OCI-M2 (cell line): ENCODE data around the gene PTCD3.

Experiments
- DNase-seq: peaks from one replicate; lab custom pipeline; 2025; ENCODE audit not compliant: unreplicated experiment; lab: John Stamatoyannopoulos, UW

The PTCD3 gene

DNA sequence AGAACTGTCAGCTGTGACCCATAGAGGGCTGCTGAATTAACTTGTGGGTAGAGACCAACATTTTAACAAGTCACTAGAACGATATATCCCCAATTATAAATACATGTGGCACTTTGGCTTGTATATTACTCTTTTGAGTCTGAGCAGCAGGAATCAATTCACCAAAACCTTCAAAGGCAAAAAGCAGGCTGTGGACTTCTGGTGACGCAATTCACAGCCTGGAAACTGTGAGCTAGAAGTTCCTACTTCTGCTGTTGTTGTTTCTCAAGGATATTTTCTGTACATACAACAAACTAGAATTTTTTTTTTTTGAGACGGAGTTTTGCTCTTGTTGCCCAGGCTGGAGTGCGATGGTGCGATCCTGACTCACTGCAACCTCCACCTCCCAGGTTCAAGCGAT is 37.3 kb downstream of the PTCD3 start:
- DNase-seq: no peak

DNA sequence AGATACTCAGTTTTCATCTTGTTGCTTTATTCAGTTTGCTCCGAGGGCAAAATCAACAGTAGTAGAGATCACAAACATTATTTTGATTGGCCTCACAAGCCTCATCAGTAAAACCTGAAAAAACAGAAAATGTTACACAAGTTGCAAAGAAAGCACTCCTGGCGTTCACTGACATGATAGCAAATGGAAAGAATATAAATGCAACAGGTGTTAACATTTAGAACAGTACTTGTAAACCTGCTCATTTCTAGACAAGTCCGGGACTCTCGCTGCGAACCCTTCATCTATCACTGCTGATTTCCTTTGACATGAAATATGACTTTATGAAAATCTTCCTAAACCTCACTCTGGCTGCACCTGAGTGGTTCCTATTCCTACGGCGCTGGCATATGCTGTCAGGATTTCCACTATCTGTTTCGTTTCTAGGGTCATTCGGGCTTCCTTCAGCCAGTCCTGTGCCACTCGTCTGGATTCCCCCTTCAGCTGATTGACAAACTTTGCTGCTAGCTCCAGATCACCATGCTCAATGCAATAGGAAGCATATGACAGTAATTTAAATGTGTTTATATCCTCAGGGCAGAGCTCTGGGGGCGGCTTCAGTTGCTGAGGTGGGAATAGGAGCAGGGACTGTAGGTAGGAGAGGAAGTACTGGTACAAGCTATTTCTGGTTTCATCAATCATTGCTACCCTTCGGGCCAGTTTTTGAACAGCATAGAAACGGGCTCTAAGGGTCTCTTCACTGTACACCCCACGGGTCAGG is 38.1 kb downstream of the PTCD3 start:
- no peak for DNase-seq

DNA sequence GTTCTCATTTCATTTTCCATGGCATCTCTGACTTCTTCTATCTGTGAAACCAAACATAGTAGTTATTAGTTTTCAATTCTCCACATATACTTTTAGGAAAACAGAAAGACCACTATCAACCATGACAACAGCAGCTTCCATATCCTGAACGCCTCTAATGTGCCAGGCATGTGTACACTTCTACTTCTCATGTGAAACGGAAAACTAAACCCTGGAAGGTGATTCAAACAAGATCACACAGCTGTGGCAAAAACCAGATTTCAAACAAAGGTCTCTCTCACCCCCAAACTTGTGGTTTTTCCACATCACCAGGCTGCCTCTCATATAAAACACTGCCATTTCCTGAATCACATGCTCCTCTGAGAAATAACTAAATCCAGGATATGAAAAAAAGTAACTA is 41.8 kb downstream of the PTCD3 start:
- DNase-seq: no peak

DNA sequence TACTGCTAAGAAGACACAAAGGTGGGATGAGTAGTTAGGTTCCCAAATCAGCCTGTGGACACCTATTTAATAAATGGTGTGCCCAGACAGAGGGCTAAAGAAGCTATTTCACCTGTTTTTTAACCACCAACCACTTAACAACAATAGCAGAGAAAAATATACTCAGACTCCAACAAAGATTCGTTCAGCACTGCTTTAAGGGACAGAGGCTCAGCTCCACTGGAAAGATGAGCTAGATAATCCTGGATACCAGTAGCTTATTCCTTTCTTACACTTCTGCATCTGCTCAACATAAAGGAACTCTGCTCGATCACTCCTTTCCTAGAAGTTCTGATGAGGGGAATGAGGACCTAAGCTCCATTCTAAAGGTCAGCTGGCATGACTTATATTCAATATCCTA is 44.5 kb downstream of the PTCD3 start:
- no peak for DNase-seq

DNA sequence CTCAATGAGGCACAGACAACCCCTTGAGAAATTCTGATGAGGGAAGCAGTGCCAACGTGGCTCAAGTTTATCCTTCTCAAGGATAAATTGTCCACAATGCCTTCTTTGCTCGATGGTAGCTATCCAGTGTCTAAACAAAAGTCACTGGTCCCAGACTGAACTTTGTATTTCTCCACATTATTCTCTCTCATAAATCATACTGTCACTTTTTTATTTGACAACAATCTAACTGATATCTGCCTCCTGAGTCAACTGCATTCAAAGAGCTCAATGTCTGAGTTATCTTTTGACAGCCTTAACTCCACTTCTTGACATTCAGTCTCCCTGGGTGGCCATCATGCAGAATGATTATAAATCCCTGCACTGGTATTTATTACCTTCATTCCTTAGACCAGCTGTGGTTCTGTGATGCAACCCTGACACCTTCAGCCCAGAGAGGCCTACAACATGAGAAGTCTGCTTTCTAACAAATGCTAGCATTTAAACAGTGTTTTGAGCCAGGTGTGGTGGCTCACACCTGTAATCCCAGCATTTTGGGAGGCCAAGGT is 51.0 kb downstream of the PTCD3 start:
- DNase-seq: no peak

DNA sequence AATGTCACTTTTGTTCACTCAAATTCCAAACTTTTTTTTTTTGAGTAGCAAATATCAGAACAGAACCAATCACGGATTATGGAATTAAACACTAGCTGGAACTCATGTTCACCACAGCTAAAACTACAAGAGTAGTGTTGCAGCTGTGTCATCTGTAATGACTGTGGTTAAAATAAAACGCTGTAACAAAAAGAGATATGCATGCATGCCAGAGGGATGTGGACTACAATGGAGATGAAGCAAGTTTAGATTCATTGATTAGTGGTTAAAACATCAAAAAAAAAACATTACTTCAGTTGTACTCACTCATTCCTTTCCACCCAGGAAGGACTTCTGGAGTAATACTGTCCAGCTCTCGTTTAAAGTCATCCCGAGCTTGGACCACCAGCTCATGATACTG is 52.3 kb downstream of the PTCD3 start:
- no peak for DNase-seq

DNA sequence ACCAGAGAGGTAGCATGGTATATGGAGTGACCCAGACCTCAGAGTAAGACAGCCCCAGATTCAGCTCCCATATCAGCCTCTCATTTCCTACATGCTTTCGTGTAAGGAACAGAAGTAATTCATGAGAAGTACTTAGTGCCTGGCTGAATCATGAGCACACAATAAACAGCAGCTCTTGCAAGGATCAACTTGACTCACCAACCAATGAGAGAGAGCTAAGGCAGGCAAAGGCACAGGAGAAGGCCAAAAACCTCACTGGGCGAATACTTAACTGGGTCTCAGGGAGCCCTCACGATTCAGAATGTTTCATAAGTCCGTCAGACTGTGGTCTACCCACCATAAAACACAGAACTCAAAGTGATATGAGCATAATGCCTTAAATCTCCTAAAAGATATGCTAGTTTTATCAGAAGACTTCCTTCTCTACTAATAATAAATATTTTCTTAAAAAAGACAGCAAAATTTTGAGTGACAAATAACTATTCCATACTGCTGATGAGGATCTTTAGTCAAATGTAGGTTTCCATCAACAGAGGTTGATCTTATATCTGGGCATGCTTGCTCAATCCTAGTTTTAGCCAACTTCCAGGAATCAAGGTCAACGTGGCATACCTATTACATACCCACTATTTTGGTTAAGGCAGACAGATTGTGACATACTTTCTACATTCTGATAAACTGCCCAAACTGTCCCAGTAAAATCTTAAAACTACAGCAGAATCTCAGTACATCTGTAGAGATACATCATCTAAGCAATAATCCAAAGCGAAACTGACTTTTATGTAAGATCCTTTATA is 54.3 kb downstream of the PTCD3 start:
- no peak for DNase-seq

DNA sequence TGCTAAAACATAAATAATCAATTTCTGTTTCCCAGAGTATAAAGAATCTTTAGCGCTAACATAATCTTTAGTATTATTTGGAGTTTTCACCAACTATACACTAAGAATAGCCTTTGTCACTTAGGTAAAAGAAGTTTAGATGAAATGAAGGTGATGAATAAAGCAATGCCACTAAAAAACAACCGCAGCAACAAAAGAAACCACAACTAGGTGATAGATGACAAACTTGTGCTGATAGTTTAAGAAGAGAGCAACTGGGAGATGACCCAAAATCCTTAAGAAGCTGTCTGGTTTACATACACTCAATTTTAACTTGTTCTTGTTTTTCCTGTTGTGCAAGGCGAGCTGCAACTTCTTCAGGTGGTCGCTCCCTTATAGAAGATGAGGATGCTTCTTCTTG is 64.4 kb downstream of the PTCD3 start:
- no peak for DNase-seq

DNA sequence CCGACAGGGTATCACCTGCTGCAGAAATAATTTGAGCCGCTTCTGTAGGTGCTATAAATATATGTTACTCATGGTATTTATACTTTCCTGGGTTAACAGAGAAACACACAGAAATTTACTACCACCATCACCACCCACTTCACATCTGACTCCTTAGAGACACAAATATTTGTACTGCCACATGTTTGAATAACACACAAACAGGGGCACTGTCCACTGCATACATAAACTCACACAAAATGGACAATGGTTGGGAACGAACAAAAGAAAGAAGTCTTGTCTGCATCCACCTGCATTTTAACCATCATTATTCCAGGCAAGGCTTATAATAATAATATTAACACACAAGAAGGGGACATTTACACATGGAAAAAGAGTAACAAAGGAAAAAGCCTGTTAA is 65.3 kb downstream of the PTCD3 start:
- no peak for DNase-seq

DNA sequence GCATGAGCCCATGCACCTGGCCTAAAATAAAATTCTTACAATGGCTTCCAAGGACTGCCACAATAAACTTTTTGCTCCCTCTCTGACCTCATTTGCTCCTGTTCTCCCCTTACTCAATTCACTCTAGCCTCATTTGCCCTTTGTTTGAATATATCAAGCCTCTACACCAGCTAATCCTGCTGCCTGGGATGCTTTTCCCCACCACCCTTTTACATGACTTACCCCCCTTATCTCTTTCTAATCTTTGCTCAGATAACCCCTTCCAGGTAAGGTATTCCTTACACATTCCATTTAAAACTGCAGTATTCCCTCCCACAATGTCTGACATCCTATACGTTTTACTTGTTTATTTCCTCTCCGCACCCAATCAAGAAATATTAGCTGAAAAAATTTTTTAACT is 66.6 kb downstream of the PTCD3 start:
- no peak for DNase-seq

DNA sequence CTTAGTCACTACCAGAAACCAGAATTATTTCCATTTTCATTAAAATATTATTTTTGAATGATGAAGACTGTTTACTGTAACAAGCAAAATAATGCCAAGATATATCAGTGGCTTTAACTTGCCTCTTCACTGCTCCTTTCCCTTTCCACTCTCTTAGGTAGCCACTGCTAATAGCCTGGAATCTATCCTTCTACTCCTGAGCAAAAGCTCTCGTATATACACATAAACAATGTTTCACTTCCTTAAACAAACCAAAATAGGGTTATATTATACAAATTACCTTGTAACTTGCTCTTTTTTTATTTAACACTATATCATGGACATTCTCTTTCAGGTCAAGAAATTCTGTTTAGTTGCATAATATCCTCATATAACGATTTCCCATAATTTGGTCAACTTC is 68.4 kb downstream of the PTCD3 start:
- DNase-seq: no peak

DNA sequence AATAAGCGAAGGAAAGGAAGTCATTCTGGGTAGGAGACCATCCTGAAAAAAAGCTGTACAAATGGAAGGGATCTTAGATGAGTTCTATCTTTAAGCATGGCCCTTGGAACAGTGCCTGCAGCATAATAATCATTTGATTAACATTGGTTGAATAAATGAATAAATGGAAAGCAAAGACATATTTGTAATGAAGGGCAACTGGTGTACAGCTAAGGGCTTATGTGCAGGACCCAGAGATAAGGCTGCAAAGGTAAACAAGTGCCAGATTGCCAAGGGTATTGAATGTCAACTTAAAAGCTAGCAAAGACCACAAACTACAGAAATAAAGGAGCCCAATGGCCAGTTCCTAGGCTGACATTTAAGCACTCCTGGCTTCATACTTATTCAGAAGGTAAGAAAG is 69.8 kb downstream of the PTCD3 start:
- DNase-seq: no peak

DNA sequence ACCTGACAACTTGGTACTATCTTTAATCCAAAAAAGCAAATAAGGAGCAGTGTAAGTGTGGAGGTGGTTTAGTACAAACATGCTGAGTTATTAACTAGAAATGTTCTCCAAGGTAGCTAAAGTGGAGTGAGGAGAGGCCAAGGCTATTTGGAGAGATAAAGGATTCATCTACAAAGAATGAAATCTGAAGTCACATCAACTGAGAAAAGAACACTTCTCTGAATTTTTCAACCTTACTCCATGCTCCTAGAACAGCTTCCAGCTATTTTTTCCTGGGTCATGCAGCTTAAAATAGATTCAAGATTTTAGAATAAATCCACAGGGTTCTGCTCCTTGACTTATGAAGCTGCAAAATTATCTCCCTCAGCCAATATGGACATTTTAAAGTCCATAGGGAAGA is 70.6 kb downstream of the PTCD3 start:
- no peak for DNase-seq

DNA sequence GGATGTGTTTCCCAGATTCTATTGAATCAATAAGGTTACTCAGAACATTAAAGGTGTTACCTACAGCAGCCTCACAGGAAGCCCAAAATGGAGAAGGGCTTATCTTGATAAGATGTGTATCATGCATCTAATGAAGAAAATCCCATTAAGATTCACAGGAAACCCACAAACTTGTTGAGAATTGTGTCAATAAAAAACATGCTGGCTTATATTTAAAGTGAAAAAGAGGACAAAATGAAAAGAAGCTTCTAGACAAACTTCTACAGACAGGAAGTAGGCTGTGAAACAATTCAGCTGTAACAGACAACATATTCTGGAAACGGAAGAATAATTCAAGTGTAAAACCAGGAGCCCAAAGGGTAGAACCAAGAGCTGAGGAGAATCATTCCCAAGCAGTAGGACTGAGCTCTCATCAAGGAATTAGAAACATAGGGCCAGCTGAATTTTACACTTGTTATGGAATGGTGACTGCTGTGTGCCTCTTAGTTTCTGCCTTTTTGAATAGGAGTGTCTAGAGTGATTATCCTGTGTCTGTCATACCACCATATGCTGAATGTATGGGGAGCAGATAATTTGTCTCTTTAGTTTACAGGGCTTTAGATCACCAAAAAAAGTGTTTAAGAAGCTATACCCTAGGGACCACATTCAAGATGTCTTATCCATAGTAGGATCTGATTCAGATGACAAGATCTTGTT is 79.6 kb downstream of the PTCD3 start:
- DNase-seq: no peak

DNA sequence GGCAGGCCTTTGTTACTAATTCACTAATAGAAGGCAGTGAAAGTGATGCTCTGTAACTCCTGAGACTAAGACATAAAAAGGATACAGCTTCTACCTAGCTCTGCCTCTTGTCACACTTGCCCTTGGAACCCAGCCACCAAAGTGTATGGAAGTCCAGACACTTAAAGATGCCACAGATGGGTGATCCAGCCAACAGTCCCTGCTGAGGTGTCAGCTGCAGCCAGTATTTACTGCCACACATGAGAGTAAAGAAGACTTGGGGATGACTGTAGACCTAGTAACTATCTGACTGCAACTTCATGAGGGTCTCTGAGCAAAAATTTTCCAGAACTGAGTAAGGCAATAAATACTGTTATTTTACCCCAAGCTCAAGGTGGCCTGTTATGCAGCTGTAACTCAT is 80.4 kb downstream of the PTCD3 start:
- DNase-seq: no peak

DNA sequence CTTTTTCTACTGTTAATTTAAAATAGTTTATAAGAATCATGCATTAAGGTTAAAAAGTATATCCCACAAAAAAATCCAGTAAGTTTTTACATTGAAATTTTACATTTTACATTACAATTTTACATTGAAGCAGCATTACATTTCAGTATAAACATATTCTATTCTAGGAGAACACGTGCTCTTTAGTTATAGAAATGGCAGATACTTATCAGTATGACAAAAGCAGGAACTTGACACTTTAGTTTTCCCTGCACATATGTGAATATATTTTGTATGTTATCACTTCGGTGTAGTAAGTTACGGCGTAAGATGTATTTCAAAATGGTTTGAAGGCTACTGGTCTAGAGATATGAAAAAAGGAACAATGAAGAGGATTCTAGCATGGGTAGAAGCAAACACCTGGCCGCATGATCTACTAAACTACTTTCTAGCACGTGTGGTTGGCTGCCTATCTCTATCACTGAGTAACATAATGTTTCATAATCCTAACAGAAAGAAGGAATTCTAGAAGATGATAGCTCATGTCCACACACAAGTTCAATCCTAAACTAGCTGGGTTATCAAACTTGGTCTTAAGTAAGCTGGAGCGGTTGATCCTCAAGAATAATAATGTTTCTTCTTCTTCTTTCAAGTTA is 83.9 kb downstream of the PTCD3 start:
- peak; percentile 28 for DNase-seq
